HUES64 (cell line): Measurements from ENCODE around the gene FOSL1.

ENCODE experiments used
- H3K27ac ChIP-seq: 2 replicates; pipeline ENCODE4 v1.7.0; 2013; ENCODE audit warnings: low read depth, low read length, inconsistent platforms
- H3K27me3 ChIP-seq: 2 replicates; pipeline ENCODE4 v1.6.1; 2013; ENCODE audit warnings: mild to moderate bottlenecking, low read length; ENCODE audit not compliant: insufficient read depth
- H3K36me3 ChIP-seq: 2 replicates; pipeline ENCODE4 v1.6.1; 2013; ENCODE audit warnings: mild to moderate bottlenecking, low read length; ENCODE audit not compliant: insufficient read depth
- H3K4me1 ChIP-seq: 2 replicates; pipeline ENCODE4 v1.6.1; 2013; ENCODE audit warnings: mild to moderate bottlenecking, low read length, moderate library complexity; ENCODE audit not compliant: insufficient read depth
- H3K4me3 ChIP-seq: 2 replicates; pipeline ENCODE4 v1.5.1; 2013; ENCODE audit warnings: mild to moderate bottlenecking, low read length, moderate library complexity
- H3K9ac ChIP-seq: 2 replicates; pipeline ENCODE4 v1.6.1; 2013; ENCODE audit warnings: mild to moderate bottlenecking, low read depth, low read length
- H3K9me3 ChIP-seq: 2 replicates; pipeline ENCODE4 v1.6.1; 2013; ENCODE audit warnings: low read depth, low read length; ENCODE audit not compliant: insufficient read depth
- WGBS: fragments of 150-250, 120-280 bp; methylation state at CpG from one replicate; pipeline ENCODE4 v1.1.7; 2013; ENCODE audit warnings: missing lambda C conversion rate; 5-methylcytosine and 5-hydroxymethylcytosine counted together

Gene FOSL1

DNA sequence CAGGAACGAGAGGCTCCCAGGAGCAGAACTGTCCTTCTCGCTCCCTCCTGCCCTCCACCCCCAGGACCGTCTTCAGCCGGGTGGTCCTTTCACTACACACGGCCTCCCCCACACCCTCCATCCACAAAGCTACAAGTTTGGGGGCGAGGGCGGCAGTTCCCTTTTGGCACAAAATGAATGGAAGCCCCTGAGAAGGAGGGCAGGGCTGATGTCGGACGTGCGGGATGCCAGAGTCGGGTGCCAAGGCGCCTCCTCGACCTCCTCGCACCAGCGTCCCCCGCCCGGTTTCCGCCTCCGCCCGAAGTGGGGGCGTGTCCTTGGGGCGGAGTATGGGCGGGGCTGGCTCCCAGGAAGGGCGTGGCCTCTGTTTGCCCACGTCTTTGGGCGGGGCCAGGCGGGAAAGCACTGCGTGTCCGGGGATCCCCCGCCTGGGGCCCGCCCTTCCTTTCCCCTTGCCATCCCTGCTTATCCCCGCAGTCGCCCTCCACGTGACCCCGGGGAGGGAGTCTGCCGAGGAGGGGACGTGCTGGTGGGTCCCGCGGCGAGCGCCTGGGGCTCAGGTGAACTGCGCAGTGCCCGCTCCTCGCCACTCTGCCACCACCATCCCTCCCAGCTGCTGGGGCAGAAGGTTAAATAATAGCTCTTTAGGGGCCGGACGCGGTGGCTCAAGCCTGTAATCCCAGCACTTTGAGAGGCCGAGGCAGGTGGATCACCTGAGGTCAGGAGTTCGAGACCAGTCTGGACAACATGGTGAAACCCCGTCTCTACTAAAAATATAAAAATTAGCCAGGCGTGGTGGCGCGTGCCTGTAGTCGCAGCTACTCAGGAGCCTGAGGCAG, 26.7 kb downstream of the FOSL1 start:
- Histone ChIP-seq H3K36me3 (no peaks in the 10 kb centered on the region), H3K27me3 (peaks cover 15% of the 10 kb centered on the region), H3K4me1 (no peaks in the 10 kb centered on the region; the same call in 1 of the 2 replicates), H3K27ac (no peak overlapping the region), H3K9ac (peak overlapping the region; percentile 39; the same call in 1 of the 2 replicates), H3K4me3 (peak overlapping the region; percentile 80), H3K9me3 (no peaks in the 10 kb centered on the region)
- whole genome bisulfite sequencing = 10% methylated on average over 54 of the region's 54 CpGs

DNA sequence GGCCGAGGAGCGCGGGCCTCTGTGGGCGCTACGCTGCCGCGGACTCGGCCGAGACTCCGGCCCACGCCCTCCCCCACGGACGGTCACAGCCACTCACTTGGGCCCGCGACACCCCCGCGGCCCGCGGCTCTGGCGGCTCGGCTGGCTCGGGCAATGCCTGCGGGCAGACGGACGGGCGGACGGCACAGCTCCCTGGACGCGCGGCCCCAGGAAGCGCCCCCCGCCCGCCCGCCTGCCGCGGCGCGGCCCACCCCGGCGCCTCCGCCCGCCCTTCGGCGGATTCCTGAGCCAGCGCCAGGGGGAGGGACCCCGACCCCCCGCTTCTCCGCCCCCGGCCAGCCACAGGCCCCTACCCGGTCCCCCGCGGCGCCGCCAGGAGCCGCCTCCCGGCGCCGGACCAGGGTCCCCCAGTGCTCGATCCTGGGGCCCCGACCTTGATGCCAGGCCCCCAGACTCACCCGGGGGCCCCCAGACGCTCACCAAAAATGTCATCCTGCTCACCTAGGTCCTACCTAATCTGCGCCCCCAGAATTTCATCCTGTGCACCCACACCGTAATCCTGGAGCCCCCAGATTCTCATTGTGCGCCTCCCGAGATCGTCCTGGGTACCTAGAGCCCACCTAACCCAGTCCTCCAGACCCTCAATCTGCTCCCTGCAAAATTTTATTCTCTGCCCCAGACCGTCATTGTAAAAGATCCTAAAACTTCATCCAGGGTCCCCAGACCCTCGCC, 27.4 kb downstream of the FOSL1 start, which contains the start of gene EFEMP2:
TSS of gene EFEMP2 (minus strand) at position 215 of the 732 bp plus-strand sequence. CDS start 446 bp downstream, outside the sequence.
- Histone ChIP-seq H3K4me1 (no peaks in the 10 kb centered on the region; the same call in 1 of the 2 replicates), H3K9me3 (no peaks in the 10 kb centered on the region), H3K27me3 (peaks cover 15% of the 10 kb centered on the region), H3K4me3 (peak within 1 kb of the TSS; percentile 80), H3K36me3 (no peaks in the 10 kb centered on the region), H3K27ac (no peak within 1 kb of the TSS), H3K9ac (peak within 1 kb of the TSS; percentile 61)
- WGBS = under 1% methylated on average over 69 of the region's 69 CpGs

DNA sequence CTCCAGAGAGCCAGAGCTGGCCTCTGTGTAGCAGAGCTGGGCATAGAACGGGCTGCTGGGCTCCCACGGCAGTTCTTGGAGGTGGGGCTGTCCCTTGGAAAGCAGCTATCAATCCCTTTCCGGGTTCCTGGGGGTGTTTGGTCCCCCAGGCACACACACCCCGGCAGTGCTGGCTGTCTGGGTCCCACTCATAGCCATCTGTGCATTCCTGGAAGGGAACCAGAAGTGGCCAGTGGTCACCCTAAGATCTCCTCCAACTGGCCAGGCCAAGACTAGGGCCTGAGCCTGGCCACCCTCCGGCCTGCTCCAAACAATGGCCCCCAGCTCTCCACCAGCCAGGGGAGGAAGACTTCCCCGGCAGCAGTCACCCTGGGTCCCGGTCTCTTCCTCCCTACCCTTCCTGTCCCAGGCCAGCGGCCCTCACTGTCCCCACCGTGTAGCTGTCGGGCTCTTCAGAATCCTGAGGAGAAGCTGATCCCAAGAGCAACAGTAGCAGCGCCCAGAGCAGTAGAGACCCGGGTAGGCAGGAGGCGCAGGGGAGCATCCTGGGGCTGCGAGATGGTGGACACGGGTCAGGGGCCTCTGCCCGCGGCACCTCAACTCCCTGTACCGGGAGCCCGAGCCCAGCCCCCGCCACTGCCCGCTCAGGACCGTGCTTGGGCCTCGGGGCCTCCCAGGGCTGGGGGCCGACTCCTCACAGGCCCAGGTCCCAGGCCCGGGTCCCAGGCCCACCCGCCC, 28.2 kb downstream of the FOSL1 start:
- Histone ChIP-seq H3K27ac (no peak overlapping the region), H3K9me3 (no peaks in the 10 kb centered on the region), H3K27me3 (peaks cover 15% of the 10 kb centered on the region), H3K9ac (peak overlapping the region; percentile 61), H3K36me3 (no peaks in the 10 kb centered on the region), H3K4me1 (no peaks in the 10 kb centered on the region; the same call in 1 of the 2 replicates), H3K4me3 (peak overlapping the region; percentile 80)
- WGBS = 33% methylated on average over 26 of the region's 26 CpGs

DNA sequence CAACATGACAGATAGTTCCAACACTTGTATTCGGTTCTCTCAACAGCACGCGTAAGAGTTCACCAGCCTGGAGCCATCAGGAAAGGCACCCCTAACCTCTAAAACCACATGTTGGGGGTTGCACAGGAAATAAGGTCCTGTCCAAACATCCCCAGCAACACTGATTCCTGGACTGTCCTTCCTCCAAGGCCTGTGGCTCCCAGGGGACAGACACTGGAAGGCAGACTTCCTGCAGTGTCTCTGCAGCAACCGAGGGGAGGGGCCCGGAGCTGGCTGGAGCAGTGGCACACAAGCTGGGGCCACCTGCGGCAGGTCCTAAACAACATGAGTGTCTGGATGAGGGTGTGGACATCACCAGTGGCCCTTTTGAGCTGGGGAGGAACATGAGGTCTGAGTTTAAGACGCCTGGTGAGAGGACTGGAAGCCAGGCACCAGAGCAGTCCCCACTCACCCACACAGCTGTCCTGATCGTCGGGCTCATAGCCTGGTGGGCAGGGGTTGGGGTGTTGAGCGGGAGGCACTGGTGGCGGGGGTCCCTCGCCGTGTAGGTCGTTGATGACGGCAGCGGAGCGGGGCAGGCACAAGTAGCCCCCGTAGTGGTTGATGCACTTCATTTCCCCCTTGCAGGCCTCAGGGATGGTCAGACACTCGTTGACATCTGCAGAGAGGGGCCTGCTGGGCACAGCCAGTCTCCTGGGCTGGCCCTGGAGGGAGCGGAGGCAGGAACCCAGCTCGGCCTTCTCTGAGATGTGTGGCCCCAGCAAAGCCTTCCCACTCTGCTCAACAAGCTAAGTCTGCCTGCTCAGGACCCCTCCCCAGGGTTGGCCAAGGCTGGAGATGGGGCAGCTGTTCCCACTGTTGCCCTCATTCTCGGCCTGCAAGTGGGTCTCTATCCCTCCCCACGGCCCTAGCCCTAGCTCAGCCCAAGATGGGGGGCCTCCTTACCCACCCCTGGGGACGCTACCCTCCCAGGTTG, 29.2 kb downstream of the FOSL1 start:
- no peak overlapping the region for H3K27ac ChIP-seq
- H3K9ac ChIP-seq = no peak overlapping the region
- no peaks in the 10 kb centered on the region; the same call in 1 of the 2 replicates for H3K4me1 ChIP-seq
- no peak overlapping the region for H3K4me3 ChIP-seq
- H3K36me3 ChIP-seq = peaks cover 10% of the 10 kb centered on the region
- WGBS = 85% methylated on average over 24 of the region's 24 CpGs
- no peaks in the 10 kb centered on the region for H3K9me3 ChIP-seq
- peaks cover 15% of the 10 kb centered on the region for H3K27me3 ChIP-seq

DNA sequence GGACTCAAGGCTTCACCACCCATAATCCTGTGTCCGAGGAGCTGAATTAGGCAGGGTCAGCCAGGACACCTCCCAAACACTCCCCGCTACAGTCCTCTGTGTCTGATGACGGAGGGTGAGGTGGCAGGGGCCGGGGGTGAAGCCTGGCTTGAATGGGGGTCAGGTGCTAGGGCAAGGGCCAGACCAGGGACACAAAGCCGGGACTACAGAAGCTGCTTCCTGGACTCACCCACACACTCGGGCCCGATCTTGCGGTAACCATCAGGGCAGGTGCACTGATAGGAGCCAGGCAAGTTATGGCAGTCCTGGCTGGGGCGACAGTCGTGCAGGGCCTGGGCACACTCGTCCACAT, 29.9 kb downstream of the FOSL1 start:
- Histone ChIP-seq H3K9ac (no peak overlapping the region), H3K27ac (no peak overlapping the region), H3K4me3 (no peak overlapping the region), H3K9me3 (no peaks in the 10 kb centered on the region), H3K4me1 (no peaks in the 10 kb centered on the region; the same call in 1 of the 2 replicates), H3K36me3 (peaks cover 17% of the 10 kb centered on the region), H3K27me3 (peaks cover 15% of the 10 kb centered on the region)
- WGBS = 96% methylated on average over 11 of the region's 11 CpGs

DNA sequence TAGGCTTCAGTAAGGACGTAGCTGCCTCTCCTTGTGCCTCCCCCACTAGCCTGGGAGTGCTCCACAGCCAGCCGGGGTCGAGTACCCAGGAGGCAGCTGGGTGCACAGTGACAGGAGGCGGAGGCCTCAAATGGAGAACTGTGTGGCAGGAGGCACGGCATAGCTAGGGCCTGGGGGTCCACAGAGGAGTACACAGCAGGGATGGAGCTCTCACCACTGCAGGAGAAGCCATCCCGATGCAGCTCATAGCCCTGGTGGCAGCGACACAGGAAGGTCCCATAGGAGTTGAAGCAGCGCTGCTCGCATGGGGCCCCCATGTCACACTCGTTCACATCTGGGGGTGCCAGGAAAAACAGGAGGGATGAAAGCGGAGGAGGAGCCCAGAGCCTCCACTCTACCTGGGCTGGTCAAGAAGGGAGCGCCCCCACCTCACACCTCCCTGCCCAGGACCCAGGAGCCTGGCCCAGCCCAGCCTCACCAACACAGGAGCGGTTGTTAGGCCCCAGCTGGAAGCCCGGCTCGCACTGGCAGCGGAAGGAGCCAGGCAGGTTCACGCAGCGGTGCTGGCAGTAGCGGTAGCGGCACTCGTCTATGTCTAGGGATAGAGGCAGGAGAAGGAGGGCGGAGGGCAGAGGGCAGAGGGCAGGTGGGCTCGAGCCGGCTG, 30.4 kb downstream of the FOSL1 start:
- no peak overlapping the region for H3K9ac ChIP-seq
- peaks cover 22% of the 10 kb centered on the region for H3K36me3 ChIP-seq
- WGBS = 93% methylated on average over 24 of the region's 24 CpGs
- no peaks in the 10 kb centered on the region for H3K9me3 ChIP-seq
- no peaks in the 10 kb centered on the region; the same call in 1 of the 2 replicates for H3K4me1 ChIP-seq
- H3K27ac ChIP-seq = no peak overlapping the region
- H3K27me3 ChIP-seq = peaks cover 15% of the 10 kb centered on the region
- no peak overlapping the region for H3K4me3 ChIP-seq

DNA sequence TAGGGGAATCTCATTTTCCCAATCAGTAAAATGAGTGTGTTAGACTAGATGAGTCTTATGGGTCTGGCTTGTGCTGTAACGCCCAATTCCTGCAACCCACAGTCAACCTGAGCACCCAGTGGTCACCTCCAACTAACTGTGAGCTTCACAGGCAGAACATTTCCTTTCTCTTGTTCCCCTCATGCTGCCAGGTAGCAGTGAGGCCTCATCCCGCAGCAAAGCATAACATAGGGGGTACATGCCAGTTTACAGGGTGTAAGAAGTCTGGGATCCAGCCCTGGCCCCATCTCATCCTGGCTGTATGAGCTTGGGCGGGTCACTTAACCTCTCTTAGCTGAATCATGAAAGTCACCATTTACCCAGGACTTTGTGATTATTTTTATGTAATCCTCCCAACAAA, 31.3 kb downstream of the FOSL1 start:
- no peak overlapping the region; the same call in 1 of the 2 replicates for H3K27ac ChIP-seq
- no peak overlapping the region for H3K9ac ChIP-seq

DNA sequence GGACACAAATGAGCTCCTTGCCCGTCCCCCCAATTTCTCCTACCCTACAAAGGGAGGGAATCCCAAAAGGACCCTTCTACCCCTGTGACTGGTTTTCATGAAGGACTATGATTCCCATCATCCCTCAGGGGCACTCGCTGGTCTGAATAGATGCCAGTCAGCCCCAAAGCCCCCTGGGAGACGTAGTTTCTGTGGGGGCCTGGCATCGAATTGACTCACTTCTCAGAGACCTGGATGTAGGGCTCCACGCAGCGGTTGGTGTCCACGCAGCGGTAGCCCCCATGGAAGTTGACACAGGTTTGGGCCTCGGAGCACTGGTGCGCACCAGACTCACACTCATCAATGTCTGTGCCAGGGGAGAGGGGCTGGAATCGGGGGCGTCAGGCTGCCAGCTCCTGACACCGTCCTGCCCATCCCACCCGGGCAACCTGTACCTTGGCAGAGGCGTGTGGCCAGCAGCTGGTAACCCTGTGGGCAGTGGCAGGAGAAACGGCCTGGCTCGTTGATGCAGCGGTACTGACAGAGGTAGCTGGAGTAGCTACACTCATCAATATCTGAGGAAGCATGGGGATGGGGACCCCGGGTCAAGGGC, 32.0 kb downstream of the FOSL1 start:
- Histone ChIP-seq H3K27me3 (peaks cover 13% of the 10 kb centered on the region), H3K4me3 (peak overlapping the region; percentile 58), H3K36me3 (peaks cover 38% of the 10 kb centered on the region), H3K9me3 (no peaks in the 10 kb centered on the region), H3K9ac (no peak overlapping the region), H3K27ac (no peak overlapping the region), H3K4me1 (no peaks in the 10 kb centered on the region; the same call in 1 of the 2 replicates)
- WGBS = 84% methylated on average over 18 of the region's 19 CpGs

More for the DNA sequence above, 31.3 kb downstream of the FOSL1 start:
- Histone ChIP-seq H3K4me1 (no peaks in the 10 kb centered on the region; the same call in 1 of the 2 replicates), H3K27me3 (peaks cover 15% of the 10 kb centered on the region), H3K9me3 (no peaks in the 10 kb centered on the region), H3K36me3 (peaks cover 30% of the 10 kb centered on the region), H3K4me3 (no peak overlapping the region)
- 88% methylated on average over 3 of the region's 3 CpGs for WGBS

DNA sequence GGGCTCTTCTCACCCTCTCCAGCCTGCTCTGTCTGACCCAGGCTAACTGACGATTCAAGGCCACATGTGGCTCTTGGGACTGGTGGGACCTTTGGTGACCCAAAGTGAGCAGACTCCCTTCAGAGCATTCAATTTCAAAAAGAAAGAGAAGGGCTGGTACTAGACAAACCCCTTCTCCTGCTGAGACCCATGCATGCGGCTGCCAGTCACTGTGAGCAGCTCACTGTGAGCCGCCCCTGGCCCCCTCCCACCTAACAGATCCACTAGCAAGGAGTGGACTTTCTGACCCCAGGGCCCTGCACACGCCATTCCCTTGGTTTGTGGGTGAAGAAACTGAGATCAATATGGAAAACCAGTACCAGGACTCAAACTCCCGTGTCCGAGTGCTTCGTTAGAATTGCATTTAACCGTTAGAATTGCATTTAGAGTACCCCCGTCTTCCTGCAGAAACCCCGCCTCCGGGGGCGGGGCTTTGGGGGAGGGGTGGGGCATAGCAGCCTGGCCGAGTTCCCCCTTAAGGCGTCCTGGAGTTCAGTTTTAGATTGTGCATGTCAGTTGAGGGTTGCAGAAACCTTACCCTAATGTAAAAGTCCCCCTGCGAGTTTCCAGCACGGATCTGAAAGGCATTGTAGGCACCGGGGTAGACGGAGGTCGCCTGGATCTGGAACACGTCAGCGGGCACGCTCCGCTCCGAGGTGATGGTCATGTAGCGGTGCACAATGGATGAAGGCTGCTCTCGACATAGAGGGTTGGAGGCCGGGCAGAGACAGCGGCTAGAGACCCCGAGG, 32.7 kb downstream of the FOSL1 start:
- peak overlapping the region; percentile 58 for H3K4me3 ChIP-seq
- H3K27ac ChIP-seq = no peak overlapping the region
- no peaks in the 10 kb centered on the region for H3K4me1 ChIP-seq
- H3K27me3 ChIP-seq = peaks cover 10% of the 10 kb centered on the region
- 50% methylated on average over 29 of the region's 29 CpGs for WGBS
- H3K9ac ChIP-seq = no peak overlapping the region
- H3K36me3 ChIP-seq = peaks cover 45% of the 10 kb centered on the region
- no peaks in the 10 kb centered on the region for H3K9me3 ChIP-seq
